ENCODE results near the gene FGF6.
"Not testable (repeated sequence)": the region's sequence is repeated elsewhere in the genome, so short reads cannot be mapped to it uniquely, and the experiment has no call there.

The FGF6 gene

DNA sequence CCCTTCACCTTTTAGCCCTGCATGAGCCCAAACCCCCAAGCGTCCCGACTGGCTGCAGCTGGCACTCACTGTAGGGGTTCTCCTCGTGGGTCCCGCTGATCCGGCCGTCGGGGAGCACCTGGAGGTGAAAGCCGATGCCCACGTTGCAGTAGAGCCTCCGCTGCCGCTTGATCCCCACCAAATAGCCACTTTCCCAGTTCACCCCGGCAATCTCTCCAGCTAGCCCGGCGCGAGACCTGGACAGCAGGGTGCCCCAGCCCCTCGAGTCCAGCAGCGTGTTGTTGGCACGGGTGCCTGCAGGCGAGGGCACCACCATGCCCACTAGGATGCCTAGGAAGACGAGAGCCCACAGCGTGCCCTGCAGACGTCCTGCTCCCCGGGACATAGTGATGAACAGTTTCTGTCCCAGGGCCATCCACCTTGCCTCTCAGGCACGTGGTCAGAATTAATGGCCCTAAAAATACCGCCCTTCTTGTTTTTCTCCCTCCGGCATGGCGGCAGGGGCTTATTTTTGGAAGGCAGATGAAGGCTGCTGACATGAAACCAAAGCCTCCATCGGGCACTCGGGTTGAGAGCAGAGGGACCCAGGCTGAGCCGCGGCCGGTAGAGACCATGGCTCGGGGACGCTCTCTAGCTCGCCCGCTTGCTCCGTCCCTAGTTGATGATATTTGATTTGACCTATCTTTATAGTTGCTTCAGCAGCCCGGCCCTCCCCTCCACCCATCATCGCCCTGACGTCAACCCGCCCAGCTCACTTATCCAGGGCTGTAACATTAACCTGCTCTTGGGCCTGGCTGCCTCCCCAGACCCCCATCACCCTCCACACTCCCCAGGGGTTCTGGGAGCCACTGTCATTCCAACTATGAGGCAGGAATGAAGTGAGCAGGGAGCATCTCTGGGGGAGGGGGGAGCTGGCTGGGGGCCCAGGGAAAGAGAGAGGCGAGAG, at the start of gene FGF6:
Gene FGF6 (minus strand): TSS at position 660 of the 946 bp plus-strand sequence. CDS start 245 bp downstream, at position 415.
- DNase-seq, result no peak

DNA sequence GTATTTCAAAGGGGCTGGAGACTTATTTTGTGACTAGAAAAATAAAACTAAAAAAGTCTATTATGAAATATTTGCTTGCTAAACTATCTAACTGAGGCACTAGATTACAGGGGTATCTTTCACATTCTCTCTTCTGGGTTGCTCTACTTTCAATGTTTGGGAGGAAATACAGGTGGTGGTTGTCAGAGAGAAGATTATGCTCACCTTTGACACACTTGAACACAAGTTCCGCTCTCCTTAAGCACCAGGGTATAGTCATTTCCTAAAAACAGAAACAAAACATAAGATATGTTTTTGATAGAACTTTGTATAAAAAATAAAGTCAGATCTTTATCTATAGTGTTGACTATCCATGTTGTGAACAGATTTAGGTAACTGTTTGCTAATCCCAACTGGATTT, 45.4 kb upstream of the FGF6 start:
- DNase-seq, result no peak

- DNase-seq, result no peak
Measured at GRCh38 chr12:4489556-4489955, 43.9 kb upstream of the FGF6 start.

DNA sequence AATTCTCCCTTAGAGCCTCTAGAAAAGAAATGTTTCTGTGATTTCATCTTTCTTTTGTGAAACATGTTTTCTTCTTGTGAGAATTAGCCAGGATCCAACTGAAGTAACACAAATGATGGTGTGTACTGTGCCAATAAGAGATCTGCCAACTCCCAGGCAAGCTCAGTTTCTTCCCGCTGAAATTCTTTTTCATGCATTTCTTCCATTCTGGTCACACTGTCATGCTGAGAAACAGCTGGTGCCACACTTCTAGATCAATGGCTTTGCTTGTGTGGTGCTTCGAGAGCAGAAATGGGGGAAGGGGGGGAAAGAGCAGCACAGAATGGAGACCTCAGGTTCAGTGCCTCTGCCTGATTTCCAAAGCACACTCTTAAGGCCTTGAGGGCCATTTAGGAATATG, 41.4 kb upstream of the FGF6 start:
- DNase-seq, result no peak

GRCh38 chr12:4486049-4486699, 40.6 kb upstream of the FGF6 start:
- no peak for DNase-seq

DNA sequence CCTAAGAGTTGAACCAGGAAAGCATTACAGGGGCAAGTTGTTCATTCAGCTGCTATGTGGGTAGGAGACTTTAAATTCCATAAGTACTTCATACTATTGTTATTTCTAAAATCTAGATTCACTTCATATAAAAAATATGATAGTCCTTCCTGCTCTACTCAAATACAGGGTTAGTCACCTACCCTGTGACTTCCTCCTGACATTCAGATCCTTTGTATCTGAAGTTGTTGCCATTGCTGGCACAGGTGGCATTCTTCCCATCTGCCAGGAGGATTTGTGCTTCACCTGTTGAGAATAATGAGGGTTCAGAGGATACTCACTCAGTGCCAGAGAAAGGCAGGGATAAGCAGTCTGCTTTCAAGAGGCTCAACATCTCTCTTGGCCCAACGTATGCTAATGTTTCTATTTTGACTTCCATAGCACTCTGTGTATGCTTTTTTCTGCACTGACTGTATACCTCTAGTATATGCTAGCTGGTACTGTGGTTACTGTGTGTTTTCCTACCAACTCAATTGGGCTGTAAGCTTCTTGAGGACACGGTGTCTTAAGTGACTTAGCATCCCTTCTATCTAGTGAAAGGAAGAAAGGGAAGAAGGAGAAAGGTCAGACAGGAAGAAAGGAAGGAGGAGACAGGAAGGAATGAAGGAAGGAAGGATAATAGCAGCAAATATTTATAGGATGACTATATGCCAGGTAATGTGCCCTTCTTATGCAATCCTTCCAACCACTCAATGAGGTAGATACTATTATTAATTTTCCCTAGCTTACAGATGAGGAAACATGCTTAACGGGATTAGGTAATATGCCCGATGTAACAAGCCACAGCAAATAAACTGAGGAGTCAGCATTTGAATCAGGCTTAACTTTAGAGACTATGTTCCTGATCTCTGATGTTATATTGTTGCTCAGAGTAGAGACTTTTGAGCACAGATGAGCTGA, 38.5 kb upstream of the FGF6 start:
- no peak for DNase-seq

- no peak for DNase-seq
Measured at GRCh38 chr12:4482936-4483335, 37.3 kb upstream of the FGF6 start.

DNA sequence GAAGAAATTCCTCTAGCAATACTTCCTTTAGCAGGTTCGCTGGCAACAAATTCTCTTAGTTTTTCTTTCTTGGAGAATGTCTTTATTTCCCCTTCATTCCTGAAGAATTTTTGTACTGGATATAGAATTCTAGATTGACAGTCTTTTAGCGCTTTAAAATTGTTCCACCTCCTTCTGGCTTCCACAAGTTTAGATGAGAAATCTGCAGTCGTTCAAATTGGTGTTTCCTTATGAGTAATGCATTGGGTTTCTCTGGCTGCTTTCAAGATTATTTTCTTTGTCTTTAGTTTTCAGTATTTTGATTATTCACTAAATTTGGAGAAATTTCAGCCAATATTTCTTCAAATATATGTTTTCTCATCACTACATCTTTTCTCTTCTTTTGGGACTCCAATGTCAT, 33.3 kb upstream of the FGF6 start:
- no peak for DNase-seq

DNA sequence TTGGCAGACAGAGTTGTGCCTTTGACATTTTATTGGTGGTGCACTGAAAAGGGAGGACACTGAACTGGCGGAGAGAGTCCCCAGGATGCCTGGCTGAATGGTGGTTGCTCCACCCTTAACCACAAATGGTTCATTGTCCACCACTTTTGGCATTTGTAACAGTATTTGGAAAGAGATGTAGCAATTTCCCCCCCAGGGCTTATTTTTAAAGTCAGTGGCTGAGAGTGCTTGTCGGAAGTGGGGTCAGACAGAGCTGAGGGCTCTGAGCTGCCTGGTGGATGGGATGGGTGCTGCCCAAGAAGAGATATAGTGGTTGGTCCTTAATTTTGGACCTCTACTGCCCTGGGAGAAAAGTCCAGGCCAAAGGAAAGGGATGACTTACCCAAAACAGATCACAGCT, 31.5 kb upstream of the FGF6 start:
- no peak for DNase-seq

- DNase-seq, result peak; percentile 5 to 14
Measured at GRCh38 chr12:4472046-4472445, 26.4 kb upstream of the FGF6 start.

GRCh38 chr12:4471256-4471655, 25.6 kb upstream of the FGF6 start:
- no peak for DNase-seq

DNA sequence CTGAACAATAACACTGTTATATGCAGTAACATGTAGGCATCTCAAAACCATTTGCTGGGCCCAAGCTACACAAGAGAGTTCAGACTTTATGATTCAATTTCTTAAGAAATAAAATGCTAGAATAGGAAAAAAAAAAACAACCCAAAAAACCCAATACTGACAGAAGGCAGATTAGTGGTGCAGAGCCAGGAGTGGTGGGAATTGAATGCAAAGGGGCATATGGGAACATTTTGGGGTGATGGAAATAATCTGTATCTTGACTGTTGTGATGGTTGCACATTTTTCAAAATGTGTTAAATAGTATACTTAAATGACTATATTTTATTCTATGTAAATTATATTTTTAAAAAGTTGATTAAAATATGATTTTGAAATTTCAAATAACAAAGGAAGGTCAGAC, 23.4 kb upstream of the FGF6 start:
- no peak for DNase-seq

GRCh38 chr12:4460761-4461160, 15.1 kb upstream of the FGF6 start:
- no peak for DNase-seq

GRCh38 chr12:4455849-4456248, 10.2 kb upstream of the FGF6 start:
- DNase-seq, result not testable (repeated sequence)

DNA sequence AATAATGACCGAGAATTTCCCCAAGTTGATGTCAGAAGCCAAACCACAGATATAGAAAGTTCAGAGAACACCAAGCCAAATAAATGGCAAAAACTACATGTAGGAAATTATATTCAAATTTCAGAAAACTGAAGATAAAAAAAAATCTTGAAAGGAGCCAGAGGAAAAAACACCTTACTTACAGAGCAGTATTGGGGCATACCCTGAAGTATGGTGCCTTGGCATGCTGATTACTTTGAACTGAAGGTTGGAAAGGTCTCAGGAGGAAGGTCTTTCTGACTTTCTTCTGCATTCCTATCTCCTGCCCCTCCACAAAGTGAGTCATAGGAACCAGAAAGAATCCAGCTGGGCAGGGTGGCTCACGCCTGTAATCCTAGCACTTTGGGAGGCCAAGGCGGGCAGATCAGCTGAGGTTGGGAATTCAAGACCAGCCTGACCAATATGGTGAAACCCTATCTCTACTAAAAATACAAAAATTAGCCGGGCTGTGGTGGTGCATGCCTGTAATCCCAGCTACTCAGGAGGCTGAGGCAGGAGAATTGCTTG, 8.8 kb upstream of the FGF6 start:
- no peak for DNase-seq

GRCh38 chr12:4451694-4452093, 6.1 kb upstream of the FGF6 start:
- DNase-seq, result no peak

DNA sequence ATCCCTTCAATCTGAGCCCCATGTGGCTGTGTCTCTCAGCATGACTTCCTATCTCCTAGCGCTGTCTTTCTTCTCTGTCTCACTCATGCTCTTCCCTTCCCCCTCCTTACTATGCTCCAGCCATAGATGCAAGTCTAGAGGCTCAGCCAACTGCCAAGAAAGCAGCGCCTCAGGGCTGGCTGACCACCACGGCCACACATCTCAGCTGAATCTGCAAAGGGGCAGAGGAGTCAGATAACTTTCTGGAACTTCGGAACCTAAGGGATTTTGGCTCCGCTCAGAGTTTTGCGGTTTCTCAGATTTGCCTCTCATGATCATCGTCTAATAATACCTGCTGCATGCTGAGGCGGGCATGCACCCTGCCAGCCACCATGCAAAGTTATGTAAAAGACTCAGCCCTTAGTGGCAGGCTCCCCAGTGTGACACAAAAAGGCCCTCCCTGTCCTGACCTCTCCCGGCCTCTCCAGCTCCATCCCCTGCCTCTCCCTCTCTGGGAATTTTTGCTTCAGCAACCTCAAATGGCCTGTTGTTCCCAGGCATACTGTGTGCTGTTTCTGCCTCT, 5.0 kb upstream of the FGF6 start:
- no peak for DNase-seq

- no peak for DNase-seq
Measured at GRCh38 chr12:4449851-4450221, 4.2 kb upstream of the FGF6 start.

DNA sequence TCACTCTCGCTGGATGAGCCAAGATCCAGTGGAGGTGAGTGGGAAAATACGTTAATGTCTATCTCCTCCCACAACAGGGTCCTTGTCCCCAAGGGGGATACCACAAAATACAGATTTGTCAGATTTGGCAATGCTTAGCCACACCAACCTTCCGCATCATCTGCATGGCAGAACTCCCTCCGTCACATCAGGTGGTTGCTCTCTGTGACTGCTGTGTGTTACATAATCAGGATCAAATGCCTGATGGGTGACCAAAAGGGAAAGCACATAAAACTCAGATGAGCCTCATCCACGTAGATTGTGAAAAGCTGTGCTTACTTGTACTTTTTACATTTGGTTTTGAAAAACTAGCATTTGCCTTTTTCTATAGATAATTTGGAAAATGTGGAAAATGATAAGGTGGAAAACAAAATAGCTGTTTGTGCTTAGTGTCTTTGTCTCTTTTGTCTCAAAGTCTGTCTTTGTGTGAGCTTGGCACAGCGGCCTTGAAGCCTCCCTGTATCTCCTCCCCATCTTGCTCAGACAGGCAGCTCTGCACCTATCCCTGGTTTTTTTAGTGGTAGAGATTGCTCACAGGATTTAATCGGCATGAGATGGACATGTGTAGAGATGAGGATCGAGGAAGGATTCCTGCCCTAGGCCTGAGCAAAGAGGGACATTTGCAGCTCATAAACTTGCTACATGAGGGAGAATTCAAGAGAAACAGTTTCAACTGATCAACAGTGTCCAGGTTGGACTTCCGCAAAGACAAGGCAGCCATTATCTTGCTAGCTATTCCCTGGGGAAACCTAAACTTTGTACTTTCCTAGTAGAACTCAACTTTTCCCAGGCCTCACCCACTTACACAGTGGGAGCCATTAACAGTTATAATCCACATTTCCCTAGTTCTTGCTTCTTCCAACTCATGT, 3.6 kb upstream of the FGF6 start:
- no peak for DNase-seq

DNA sequence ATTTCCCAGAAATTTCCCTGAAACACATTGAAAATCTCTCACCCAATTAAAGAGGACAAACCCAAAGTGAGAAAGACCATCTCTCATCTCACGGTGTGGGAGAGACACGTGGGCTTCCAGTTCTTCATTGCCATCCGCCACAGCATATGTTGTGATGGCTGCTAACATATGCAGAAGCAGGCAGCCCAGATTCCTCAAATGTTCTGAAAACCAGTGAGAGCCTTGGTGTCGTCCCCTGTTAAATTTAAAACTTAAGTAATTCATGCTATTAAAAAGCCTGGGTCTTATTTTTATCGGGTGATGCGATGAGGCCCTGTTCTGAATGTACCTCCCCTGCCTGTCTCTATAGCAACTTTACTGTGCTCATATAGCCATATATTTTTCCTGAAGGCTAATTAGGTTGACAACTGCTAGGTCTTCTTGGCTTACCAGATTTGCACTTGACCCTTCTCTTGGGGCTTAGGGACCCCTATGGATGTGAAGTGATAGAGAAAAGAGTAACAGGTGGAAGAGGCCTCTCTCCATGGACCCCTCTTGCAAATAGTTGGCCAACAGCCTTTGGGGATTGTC, 2.8 kb upstream of the FGF6 start:
- no peak for DNase-seq

GRCh38 chr12:4447151-4447550, 1.5 kb upstream of the FGF6 start:
- DNase-seq, result no peak

Measured in CD4-positive, alpha-beta T cell treated with Interferon alpha-2 for 1 hour (primary cell).